SW 1271 (cell line): ENCODE results near the gene MAGEE1.
A peak's percentile ranks its signal among the peaks of the same experiment; 100 is the strongest.

Source experiments
- DNase-seq, 2 experiments: peaks; one replicate each; lab custom pipeline; 2025; lab: John Stamatoyannopoulos, UW

MAGEE1 gene

GRCh38 chrX:76427560-76428242, at the start of gene MAGEE1:
Gene MAGEE1, plus strand, starts transcription at chrX:76427710. Its CDS starts 221 bp downstream, at chrX:76427931.
- peak in 1 of 2 experiments; percentile 34 for DNase-seq

- no peak for DNase-seq
These were observed 28.5 kb upstream of the MAGEE1 start for GRCh38 chrX:76398970-76399369.

- DNase-seq: no peak
These were observed 19.7 kb upstream of the MAGEE1 start for GRCh38 chrX:76407795-76408194.

GRCh38 chrX:76420237-76420636, 7.3 kb upstream of the MAGEE1 start:
- peak in 1 of 2 experiments; percentile 0 for DNase-seq

GRCh38 chrX:76428243-76429130, 977 bp downstream of the MAGEE1 start:
- DNase-seq: no peak

- DNase-seq: no peak
These were observed 5.7 kb downstream of the MAGEE1 start for GRCh38 chrX:76433219-76433618.

- no peak for DNase-seq
These were observed 6.7 kb downstream of the MAGEE1 start for GRCh38 chrX:76434103-76434741.

- DNase-seq: no peak
These were observed 11.7 kb downstream of the MAGEE1 start for GRCh38 chrX:76439188-76439587.

GRCh38 chrX:76453737-76454406, 26.4 kb downstream of the MAGEE1 start:
- no peak for DNase-seq

- no peak for DNase-seq
These were observed 27.0 kb downstream of the MAGEE1 start for GRCh38 chrX:76454456-76454927.

- no peak for DNase-seq
These were observed 49.8 kb downstream of the MAGEE1 start for GRCh38 chrX:76477353-76477752.
